ENCODE results near the gene CCDC157. TPM values are rescaled to one million over a fixed set of nuclear protein-coding genes. Genes with fewer than 3 reads are reported as not detected.

The CCDC157 gene
- polyA plus RNA-seq, 3 donors from 2014 or later, result 1.4 to 3.5 (median 1.9) TPM

GRCh38 chr22:30318799-30319419, 37.9 kb upstream of the CCDC157 start:
- H3K36me3 Mint-ChIP-seq, result peaks cover 0 to 3% (median 3%) of the 10 kb centered on the region in 3 donors
- no peak for DNase-seq
- H3K4me1 Mint-ChIP-seq, result peaks cover 82 to 93% of the 10 kb centered on the region in 2 donors
- peaks cover 0 to 3% (median 0%) of the 10 kb centered on the region in 3 donors for H3K27me3 Mint-ChIP-seq (ENCODE audit: low read depth in 3 of 3)
- peak overlapping the region in 1 of 5 donors; percentile 8 for H3K4me3 Mint-ChIP-seq
- H3K27ac Mint-ChIP-seq, result peak overlapping the region in 5 of 6 donors; percentile 8 to 81 (median 58)
- no peaks in the 10 kb centered on the region for H3K9me3 Mint-ChIP-seq

DNA sequence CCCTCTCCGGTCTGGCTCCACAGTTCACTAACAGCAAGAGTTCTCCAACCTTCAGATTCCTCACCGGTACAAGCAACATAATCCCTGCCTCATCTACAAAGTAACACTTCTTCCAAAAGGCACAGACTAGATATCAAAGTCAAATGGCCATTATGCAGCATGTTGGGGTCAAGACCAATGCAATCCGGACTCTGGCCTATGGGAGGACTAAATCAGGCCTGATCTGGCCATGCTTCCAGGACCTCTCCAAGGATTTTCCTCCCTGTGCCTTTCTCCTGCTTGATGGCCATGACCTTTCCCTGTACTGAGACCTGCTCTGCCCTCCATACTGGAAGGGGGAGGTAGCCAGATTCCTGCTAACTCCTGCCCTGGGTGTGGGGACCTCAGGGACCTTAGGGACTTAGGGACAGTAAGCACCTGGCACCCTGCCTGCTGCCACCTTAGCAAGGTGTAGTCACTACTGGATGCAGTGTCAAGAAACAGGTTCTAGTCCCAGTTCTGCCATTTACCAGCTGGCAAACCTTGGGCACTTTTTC, 36.7 kb upstream of the CCDC157 start:
- no peaks in the 10 kb centered on the region for H3K9me3 Mint-ChIP-seq
- DNase-seq, result no peak
- H3K27ac Mint-ChIP-seq, result peak overlapping the region in 2 of 6 donors; percentile 58 to 60
- peaks cover 0 to 3% (median 3%) of the 10 kb centered on the region in 3 donors for H3K36me3 Mint-ChIP-seq
- peaks cover 0 to 1% (median 0%) of the 10 kb centered on the region in 3 donors for H3K27me3 Mint-ChIP-seq (ENCODE audit: low read depth in 3 of 3)
- peak overlapping the region in 1 of 5 donors; percentile 14 for H3K4me3 Mint-ChIP-seq
- peaks cover 84 to 93% of the 10 kb centered on the region in 2 donors for H3K4me1 Mint-ChIP-seq

DNA sequence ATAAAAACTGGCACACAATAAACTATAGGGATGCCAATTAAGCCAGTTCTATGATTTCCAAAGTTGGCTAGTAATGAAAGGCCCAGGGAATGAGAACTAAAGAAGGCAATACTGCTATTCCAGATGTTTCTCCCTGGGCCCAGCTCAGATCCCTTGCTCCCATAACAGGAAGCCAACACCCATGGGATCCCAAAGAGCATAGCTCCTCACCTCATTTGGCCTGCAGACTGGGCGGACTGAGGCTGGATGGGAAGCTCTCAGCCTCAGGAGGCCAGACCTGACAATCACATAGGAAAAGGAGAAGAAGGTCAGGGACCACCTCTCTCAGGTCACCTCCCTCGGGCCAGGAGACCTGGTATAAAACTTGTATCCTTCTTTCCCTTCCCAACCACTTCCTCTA, 35.3 kb upstream of the CCDC157 start:
- Mint-ChIP-seq H3K4me3 (no peak overlapping the region), H3K27me3 (ENCODE audit: low read depth in 3 of 3) (peaks cover 0 to 2% (median 1%) of the 10 kb centered on the region in 3 donors), H3K9me3 (no peaks in the 10 kb centered on the region), H3K36me3 (peaks cover 0 to 3% (median 3%) of the 10 kb centered on the region in 3 donors), H3K27ac (peak overlapping the region in 2 of 6 donors; percentile 24 to 37), H3K4me1 (peaks cover 83 to 92% of the 10 kb centered on the region in 2 donors)
- no peak for DNase-seq

GRCh38 chr22:30323246-30323645, 33.6 kb upstream of the CCDC157 start:
- H3K27me3 Mint-ChIP-seq (ENCODE audit: low read depth in 3 of 3), result peaks cover 2 to 6% (median 3%) of the 10 kb centered on the region in 3 donors
- peak overlapping the region in 2 of 6 donors; percentile 36 to 91 for H3K27ac Mint-ChIP-seq
- peak overlapping the region in 2 of 5 donors; percentile 26 to 33 for H3K4me3 Mint-ChIP-seq
- peaks cover 78 to 84% of the 10 kb centered on the region in 2 donors for H3K4me1 Mint-ChIP-seq
- H3K9me3 Mint-ChIP-seq, result no peaks in the 10 kb centered on the region
- no peak for DNase-seq
- H3K36me3 Mint-ChIP-seq, result peaks cover 0 to 3% (median 3%) of the 10 kb centered on the region in 3 donors

GRCh38 chr22:30324014-30324730, 32.6 kb upstream of the CCDC157 start:
- H3K36me3 Mint-ChIP-seq, result peaks cover 0 to 3% (median 3%) of the 10 kb centered on the region in 3 donors
- peak; percentile 54 to 65 (median 62) for DNase-seq

DNA sequence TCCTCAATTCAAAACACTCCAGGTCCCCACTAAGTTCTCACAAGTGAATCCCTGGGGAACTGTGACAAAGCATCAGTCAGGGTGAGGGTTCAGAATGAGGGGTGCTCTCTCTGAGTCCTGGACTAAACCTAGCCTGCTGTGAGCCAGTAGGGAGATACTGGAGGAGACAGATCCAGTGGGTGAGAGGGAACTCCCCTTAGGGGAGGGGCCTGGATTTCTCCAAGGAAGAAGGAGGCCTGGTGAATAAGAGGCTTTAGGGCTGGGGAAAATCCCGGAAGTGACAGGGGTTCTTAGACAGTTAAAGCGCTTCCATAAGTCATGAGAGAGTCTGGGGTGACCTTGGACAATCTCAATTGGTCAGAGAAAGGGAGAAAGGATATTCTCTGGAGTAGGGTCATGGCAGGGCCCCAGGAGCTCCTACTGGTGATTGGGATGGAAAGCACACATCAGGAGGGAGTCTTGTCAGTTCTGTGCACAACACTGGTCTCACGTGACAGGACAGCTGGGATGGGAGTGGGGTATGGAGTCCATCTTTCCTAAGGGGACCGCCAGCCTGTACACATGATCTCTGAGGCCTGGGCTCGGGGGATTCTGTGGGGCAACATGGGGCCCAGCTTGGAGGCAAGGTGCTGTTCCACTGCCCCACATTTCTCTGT, 31.6 kb upstream of the CCDC157 start:
- no peak for DNase-seq
- H3K36me3 Mint-ChIP-seq, result peaks cover 0 to 3% (median 3%) of the 10 kb centered on the region in 3 donors
- H3K4me1 Mint-ChIP-seq, result peaks cover 61 to 65% of the 10 kb centered on the region in 2 donors
- peaks cover 2 to 6% (median 2%) of the 10 kb centered on the region in 3 donors for H3K27me3 Mint-ChIP-seq (ENCODE audit: low read depth in 3 of 3)
- H3K4me3 Mint-ChIP-seq, result peak overlapping the region; percentile 87 to 90 (median 88)
- H3K9me3 Mint-ChIP-seq, result no peaks in the 10 kb centered on the region
- H3K27ac Mint-ChIP-seq, result peak overlapping the region; percentile 68 to 91 (median 86)

More at GRCh38 chr22:30324014-30324730, 32.6 kb upstream of the CCDC157 start:
- Mint-ChIP-seq H3K27ac (peak overlapping the region; percentile 68 to 91 (median 84)), H3K4me3 (peak overlapping the region; percentile 87 to 90 (median 88)), H3K4me1 (peaks cover 70 to 75% of the 10 kb centered on the region in 2 donors), H3K9me3 (no peaks in the 10 kb centered on the region), H3K27me3 (ENCODE audit: low read depth in 3 of 3) (peaks cover 2 to 6% (median 2%) of the 10 kb centered on the region in 3 donors)

DNA sequence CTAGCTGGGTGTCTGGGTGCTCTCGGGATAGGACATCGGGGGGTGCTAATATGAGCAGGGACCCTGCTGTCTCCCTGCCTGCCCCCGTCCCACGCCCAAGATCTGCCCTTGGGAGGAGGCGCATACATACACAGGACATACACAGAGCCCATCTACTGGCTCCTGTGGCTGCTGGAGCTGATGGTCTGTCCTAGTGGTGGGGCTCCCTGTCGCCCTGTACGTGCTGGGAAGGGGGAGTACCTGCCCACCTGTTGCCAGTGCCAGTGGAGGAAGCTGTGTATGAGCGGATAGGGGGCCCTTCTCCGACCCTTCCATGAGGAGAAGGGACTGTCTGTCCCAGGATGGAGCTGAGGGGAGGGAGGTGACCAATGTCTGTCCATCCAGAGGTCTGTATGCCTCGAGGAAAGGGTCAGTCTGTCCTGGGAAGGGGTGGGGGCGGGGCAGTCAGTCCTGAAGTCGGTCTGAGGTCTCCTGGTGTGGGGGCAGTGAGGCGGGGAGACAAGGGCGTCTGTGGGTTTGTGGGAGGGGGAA, 31.0 kb upstream of the CCDC157 start:
- Mint-ChIP-seq H3K27me3 (ENCODE audit: low read depth in 3 of 3) (peaks cover 2 to 6% (median 2%) of the 10 kb centered on the region in 3 donors), H3K27ac (peak overlapping the region; percentile 68 to 91 (median 86)), H3K36me3 (peaks cover 3 to 8% (median 7%) of the 10 kb centered on the region in 3 donors), H3K4me3 (peak overlapping the region; percentile 87 to 90 (median 88)), H3K9me3 (no peaks in the 10 kb centered on the region), H3K4me1 (peaks cover 56 to 59% of the 10 kb centered on the region in 2 donors)
- no peak for DNase-seq

GRCh38 chr22:30326255-30326705, 30.5 kb upstream of the CCDC157 start:
- peak in 1 of 3 donors; percentile 34 for DNase-seq
- Mint-ChIP-seq H3K27ac (peak overlapping the region in 5 of 6 donors; percentile 57 to 91 (median 84)), H3K36me3 (peaks cover 3 to 8% (median 7%) of the 10 kb centered on the region in 3 donors), H3K4me3 (peak overlapping the region; percentile 87 to 90 (median 88)), H3K9me3 (no peaks in the 10 kb centered on the region), H3K4me1 (peaks cover 52 to 54% of the 10 kb centered on the region in 2 donors), H3K27me3 (ENCODE audit: low read depth in 3 of 3) (peaks cover 2 to 6% (median 2%) of the 10 kb centered on the region in 3 donors)

DNA sequence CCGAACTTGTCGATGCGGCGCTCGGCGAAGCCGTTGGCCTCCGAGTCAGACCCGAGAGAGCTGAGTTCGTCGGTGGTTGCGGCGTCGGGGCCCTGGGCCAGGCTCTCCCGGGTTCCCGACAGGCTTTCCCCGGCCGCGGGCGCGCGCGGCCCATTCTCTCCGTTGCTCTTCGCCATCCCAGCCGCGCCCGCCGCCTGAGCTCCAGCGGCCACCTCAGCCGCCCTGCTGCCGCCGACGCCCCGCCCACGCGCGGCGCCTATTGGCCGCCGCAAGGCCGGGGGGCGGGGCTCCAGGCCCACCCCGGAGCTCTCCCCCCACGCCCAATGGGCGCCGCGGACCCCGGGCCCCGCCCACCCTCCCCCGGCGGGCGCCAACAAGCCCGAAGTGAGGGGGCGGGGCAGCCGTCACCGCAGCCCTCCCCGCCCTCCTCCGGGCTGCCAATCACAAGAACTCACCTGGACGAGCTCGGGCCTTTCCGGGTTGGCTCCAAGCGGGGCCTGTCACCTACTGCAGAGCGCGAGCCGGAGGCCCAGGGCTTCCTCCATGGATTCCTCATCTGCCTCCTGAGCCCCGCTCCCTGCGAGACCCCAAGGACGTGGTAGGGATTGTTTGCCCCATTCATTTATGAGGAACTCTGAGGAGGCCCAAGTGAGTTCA, 30.0 kb upstream of the CCDC157 start, which contains the start of gene TBC1D10A:
TSS of gene TBC1D10A (minus strand) at position 236 of the 657 bp plus-strand sequence. CDS start at position 176, 60 bp downstream.
- H3K4me1 Mint-ChIP-seq, result peaks cover 46 to 48% of the 10 kb centered on the region in 2 donors
- H3K36me3 Mint-ChIP-seq, result peaks cover 3 to 8% (median 7%) of the 10 kb centered on the region in 3 donors
- peak within 1 kb of the TSS; percentile 87 to 90 (median 88) for H3K4me3 Mint-ChIP-seq
- peak within 1 kb of the TSS; percentile 80 to 91 (median 90) for H3K27ac Mint-ChIP-seq
- H3K27me3 Mint-ChIP-seq (ENCODE audit: low read depth in 3 of 3), result peaks cover 2 to 6% (median 2%) of the 10 kb centered on the region in 3 donors
- DNase-seq, result peak; percentile 85 to 89 (median 89)
- no peaks in the 10 kb centered on the region for H3K9me3 Mint-ChIP-seq

GRCh38 chr22:30327864-30328345, 28.9 kb upstream of the CCDC157 start:
- peaks cover 42% of the 10 kb centered on the region in 2 donors for H3K4me1 Mint-ChIP-seq
- H3K9me3 Mint-ChIP-seq, result no peaks in the 10 kb centered on the region
- peak overlapping the region; percentile 72 to 91 (median 87) for H3K27ac Mint-ChIP-seq
- H3K4me3 Mint-ChIP-seq, result peak overlapping the region in 3 of 5 donors; percentile 59 to 74 (median 69)
- no peak for DNase-seq
- peaks cover 2 to 6% (median 5%) of the 10 kb centered on the region in 3 donors for H3K27me3 Mint-ChIP-seq (ENCODE audit: low read depth in 3 of 3)
- H3K36me3 Mint-ChIP-seq, result peaks cover 3 to 11% (median 7%) of the 10 kb centered on the region in 3 donors

DNA sequence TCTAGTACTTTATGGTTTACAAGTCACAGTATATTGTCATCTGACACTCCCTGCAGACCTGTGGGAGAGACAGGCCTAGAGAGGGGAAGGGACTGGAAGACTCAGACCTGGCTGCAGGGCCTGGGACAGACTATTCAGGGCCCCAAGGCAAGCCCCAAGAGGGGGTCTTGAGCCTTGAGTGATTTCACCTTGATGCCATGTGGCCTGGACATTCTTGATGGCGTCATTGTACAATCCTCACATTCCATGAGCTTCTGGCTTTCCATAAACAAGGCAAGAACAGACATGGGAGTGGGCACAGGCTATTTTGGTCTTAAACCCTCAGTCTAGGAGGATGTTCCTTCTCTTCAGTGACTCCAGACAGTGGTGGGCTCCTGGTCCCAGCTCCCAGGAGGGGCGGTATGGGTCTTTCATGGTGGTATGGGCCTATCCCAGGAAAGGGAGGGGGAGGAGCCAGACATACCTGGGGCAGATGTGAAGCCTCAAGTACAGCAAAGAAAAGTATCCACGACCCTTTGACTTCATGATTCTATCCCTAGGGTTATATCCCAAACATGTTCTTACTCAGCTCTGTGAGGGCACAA, 28.2 kb upstream of the CCDC157 start:
- Mint-ChIP-seq H3K36me3 (peaks cover 3 to 10% (median 4%) of the 10 kb centered on the region in 3 donors), H3K9me3 (no peaks in the 10 kb centered on the region), H3K27ac (peak overlapping the region in 1 of 6 donors; percentile 60), H3K4me3 (peak overlapping the region in 1 of 5 donors; percentile 10), H3K27me3 (ENCODE audit: low read depth in 3 of 3) (peaks cover 2 to 6% (median 5%) of the 10 kb centered on the region in 3 donors), H3K4me1 (peaks cover 36% of the 10 kb centered on the region in 2 donors)
- no peak for DNase-seq

DNA sequence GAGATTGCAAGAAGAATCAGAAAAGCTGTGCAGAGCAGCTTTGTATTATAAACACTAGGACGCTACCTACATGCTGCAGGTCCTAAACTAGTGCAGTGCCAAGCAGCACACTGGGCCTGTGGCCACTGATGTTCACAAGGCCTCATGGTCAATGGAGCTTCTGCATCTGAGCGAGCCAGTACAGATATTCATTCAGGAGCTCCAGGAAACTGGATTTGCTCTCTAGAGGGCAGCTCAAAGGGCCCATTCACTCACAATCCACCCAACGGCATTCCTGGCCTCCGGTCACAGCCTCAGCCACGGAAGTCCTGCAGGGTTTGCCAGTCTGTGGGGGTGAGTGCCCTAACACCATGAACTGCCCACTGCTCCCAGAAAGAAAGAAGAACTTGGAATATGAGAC, 24.3 kb upstream of the CCDC157 start:
- Mint-ChIP-seq H3K27ac (peak overlapping the region in 1 of 6 donors; percentile 23), H3K36me3 (peaks cover 4 to 34% (median 6%) of the 10 kb centered on the region in 3 donors), H3K27me3 (ENCODE audit: low read depth in 3 of 3) (peaks cover 0 to 5% (median 2%) of the 10 kb centered on the region in 3 donors), H3K4me1 (peaks cover 2 to 3% of the 10 kb centered on the region in 2 donors), H3K4me3 (no peak overlapping the region), H3K9me3 (no peaks in the 10 kb centered on the region)
- DNase-seq, result no peak
